GM19467 (cell line): ENCODE measurements around the gene CDKN2AIPNL.
A peak's percentile ranks its signal among the peaks of the same experiment; 100 is the strongest.
"Not testable (repeated sequence)": the region's sequence is repeated elsewhere in the genome, so short reads cannot be mapped to it uniquely, and the experiment has no call there.

Experiments
- ATAC-seq: cut with Tn5 transposase; IDR thresholded peaks from one replicate; pipeline ENCODE4 v1.9.1; 2021; ENCODE audit warnings: mild to moderate bottlenecking, moderate library complexity; ENCODE audit not compliant: unreplicated experiment

Gene CDKN2AIPNL

GRCh38 chr5:134438721-134439123 is 27.0 kb upstream of the CDKN2AIPNL start:
- no peak for ATAC-seq

GRCh38 chr5:134437847-134438581 is 26.3 kb upstream of the CDKN2AIPNL start:
- no peak for ATAC-seq

- ATAC-seq: no peak
These were observed 25.7 kb upstream of the CDKN2AIPNL start for GRCh38 chr5:134437340-134437846.

DNA sequence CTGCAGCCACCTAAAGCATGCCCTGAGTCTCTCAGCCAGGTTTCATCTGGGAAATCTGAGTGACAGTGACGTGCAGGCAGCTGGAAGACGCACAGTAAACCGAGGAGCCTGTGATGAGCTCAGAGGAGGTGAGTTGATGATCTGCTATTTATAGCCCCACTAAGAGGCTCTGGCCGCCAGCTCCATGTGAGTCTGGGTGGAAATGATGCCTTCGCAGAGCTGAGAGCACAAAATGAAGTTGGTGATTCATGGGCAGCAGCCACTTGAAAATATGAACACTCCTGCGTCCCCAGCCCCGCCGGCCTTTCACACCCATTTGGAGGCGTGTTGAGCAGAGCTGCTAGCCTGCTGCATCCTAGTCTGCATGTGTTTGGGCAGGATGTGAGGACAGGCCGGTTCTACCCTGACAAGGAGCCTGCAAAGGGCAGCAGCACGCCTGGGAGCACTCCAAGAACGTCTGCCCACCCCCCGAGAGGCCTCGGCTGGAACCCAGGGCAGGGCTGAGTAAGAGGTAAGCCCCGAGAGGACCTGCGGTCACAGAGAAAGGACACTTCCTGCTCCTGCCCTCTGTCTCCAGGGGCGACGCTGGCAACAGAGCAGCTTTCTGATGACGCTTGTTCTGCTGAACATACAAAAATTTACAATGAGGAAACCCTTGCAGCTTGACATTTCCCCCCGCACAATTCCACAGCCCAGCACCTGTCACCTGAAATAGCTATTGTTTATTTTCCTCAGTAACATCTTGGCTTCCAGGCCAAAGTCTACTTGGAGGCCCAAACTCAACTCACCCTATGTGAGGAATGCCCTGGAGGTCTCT is 25.1 kb upstream of the CDKN2AIPNL start:
- peak; percentile 79 for ATAC-seq

DNA sequence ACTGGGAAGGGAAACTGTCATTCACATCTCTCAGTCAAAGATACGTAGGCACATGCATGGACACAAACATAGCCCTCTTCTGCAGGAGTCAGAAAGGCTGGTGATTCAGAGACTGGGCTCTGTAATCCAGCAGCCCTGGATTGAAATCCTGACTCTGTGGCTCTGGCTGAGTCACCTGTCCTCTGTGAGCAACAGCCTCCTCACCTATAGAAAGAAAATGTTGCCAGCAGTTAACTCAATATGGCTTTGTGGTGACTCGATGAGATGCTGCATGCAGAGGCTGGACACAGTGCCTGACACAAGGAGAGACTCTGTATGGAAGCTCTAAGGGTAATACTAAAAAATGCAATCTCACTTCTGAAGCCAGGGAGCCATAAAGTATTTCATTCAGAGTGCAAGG is 23.9 kb upstream of the CDKN2AIPNL start:
- no peak for ATAC-seq

GRCh38 chr5:134432677-134433359 is 21.1 kb upstream of the CDKN2AIPNL start:
- ATAC-seq: no peak

GRCh38 chr5:134432174-134432573 is 20.5 kb upstream of the CDKN2AIPNL start:
- no peak for ATAC-seq

DNA sequence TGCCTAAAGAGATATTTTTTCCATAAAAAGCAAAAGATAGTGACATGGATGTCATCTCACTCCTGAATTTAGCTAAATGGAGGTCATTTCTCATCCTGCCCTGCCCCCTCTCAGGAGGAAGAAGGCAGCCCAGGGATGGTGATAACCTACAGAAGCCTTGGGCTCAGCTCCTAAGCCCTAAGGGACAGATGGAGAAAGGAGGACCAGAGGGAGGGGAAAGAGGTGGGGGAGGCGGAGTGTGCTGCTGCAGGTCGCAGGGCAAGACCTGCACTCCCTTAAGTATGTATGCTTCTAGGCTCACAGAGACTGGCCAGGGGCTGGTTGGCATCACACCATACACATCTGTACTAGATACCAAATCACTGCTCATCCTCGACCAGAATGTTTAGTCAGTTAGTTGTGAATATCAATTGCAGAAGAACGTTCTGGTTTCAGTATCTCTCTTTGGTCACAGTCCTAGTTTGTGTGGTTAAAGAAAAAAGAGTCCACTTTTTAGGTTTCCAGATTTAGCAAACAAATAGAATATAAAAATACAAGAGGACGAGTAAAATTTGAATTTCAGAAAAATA is 18.4 kb upstream of the CDKN2AIPNL start:
- ATAC-seq: no peak

GRCh38 chr5:134427540-134428041 is 15.9 kb upstream of the CDKN2AIPNL start:
- ATAC-seq: no peak

GRCh38 chr5:134426361-134426760 is 14.7 kb upstream of the CDKN2AIPNL start:
- ATAC-seq: no peak

GRCh38 chr5:134423376-134423775 is 11.7 kb upstream of the CDKN2AIPNL start:
- no peak for ATAC-seq

GRCh38 chr5:134422791-134423365 is 11.2 kb upstream of the CDKN2AIPNL start:
- ATAC-seq: no peak

- ATAC-seq: not testable (repeated sequence)
These were observed 9.4 kb upstream of the CDKN2AIPNL start for GRCh38 chr5:134421038-134421437.

GRCh38 chr5:134420343-134420742 is 8.7 kb upstream of the CDKN2AIPNL start:
- ATAC-seq: no peak

- no peak for ATAC-seq
These were observed 7.3 kb upstream of the CDKN2AIPNL start for GRCh38 chr5:134418958-134419357.

DNA sequence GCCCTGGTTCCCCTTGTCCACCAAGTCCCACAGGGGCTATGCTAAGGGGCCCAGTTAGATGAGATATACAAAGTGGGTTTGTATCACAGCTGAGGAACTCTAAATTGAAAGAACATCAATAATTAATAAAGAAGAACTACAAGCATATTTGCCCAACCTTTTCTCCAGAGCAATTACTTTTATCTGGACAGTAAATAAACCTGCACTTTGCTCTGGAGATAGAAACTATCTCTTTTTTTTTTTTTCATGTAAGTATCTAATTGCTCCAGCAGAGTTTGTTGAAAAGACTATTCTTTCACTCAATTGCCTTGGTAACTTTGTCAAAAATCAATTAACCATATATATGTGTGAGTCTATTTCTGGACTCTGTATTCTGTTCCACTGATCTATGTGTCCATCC is 6.0 kb upstream of the CDKN2AIPNL start:
- no peak for ATAC-seq

GRCh38 chr5:134413046-134413445 is 1.4 kb upstream of the CDKN2AIPNL start:
- no peak for ATAC-seq

- ATAC-seq: peak; percentile 7
These were observed 494 bp downstream of the CDKN2AIPNL start for GRCh38 chr5:134411228-134411545.

DNA sequence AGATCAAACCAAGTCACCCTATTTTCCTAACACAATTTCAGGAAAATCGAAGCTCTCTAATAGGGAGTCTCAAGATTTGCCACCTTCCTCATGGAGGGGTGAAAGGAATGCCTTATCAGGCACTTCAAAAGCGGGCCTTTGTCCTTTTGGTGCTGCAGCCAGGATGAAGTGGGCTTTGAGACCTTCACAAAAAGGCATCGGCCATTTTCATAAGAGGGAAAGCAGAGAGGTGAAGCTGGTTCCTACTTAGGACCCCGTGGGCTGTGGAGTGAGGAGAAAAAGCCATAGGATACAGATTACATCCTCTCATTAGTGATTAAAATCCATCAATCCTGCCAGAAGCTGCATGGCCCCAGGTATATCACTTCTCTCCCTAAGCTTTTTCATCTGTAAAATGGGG is 859 bp downstream of the CDKN2AIPNL start:
- no peak for ATAC-seq

DNA sequence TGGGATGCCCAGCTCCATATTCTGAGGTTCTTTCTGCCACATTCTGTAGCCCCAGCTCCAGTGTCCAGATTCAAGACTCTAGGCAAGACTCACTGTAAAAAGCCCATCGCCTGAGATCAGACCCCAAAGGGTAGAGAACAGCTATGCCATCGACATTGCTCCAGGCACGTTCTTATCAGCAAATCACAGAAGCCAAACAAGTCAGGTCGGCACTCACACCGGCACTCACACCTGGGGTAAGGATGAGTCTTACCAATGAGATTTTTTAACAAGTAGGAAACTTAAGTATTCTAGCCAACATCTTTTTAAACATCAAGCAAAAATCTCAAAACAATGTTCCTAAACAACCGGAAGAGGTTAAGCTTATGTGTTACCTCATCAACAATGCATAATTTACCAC is 2.4 kb downstream of the CDKN2AIPNL start:
- no peak for ATAC-seq

DNA sequence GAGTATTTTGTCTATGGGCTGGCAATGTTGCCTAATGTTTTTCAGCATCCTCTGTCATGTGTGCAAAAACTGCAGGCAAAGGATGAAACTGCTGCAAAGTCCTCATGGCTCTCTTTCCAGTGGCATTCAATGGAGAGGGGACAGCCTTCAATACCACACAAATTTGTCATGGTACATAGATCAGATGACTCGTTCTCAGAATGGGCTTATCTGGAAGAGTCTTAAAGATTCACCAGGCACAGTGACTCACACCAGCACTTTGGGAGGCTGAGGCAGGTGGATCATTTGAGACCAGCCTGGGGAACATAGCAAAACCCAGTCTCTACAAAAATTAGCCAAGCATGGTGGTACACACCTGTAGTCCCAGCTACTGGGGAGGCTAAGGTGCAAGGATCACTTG is 5.3 kb downstream of the CDKN2AIPNL start:
- no peak for ATAC-seq
